Measurements from ENCODE around the gene OR12D3.
"Not testable (repeated sequence)": the region's sequence is repeated elsewhere in the genome, so short reads cannot be mapped to it uniquely, and the experiment has no call there.

The OR12D3 gene

GRCh38 chr6:29375191-29375590 lies at the start of gene OR12D3:
Gene OR12D3, minus strand, starts transcription at chr6:29375291. Its CDS starts 4 bp downstream, at chr6:29375287.
- no peak for DNase-seq

GRCh38 chr6:29424575-29424974 lies 49.5 kb upstream of the OR12D3 start:
- DNase-seq = no peak

GRCh38 chr6:29424168-29424567 lies 49.1 kb upstream of the OR12D3 start:
- no peak for DNase-seq

GRCh38 chr6:29419516-29419915 lies 44.4 kb upstream of the OR12D3 start:
- DNase-seq = no peak

- DNase-seq = no peak
These were observed 39.5 kb upstream of the OR12D3 start, which contains the start of gene OR12D1 for GRCh38 chr6:29414588-29414987. Gene OR12D1, plus strand, starts transcription at chr6:29414928.

- no peak for DNase-seq
These were observed 28.7 kb upstream of the OR12D3 start for GRCh38 chr6:29403801-29404200.

- DNase-seq = no peak
These were observed 24.4 kb upstream of the OR12D3 start for GRCh38 chr6:29399525-29399924.

GRCh38 chr6:29395331-29395730 lies 20.2 kb upstream of the OR12D3 start, which contains the start of gene OR12D2:
Gene OR12D2, plus strand, starts transcription at chr6:29395631. Its CDS starts 1,069 bp downstream, at chr6:29396700.
- no peak for DNase-seq

- no peak for DNase-seq
These were observed 13.4 kb upstream of the OR12D3 start for GRCh38 chr6:29388533-29388932.

- DNase-seq = no peak
These were observed 912 bp upstream of the OR12D3 start for GRCh38 chr6:29376003-29376402.

GRCh38 chr6:29368765-29369164 lies 6.3 kb downstream of the OR12D3 start, which contains the start of gene OR5V1:
Gene OR5V1, minus strand, starts transcription at chr6:29368865. Its CDS starts 12,670 bp downstream, at chr6:29356195.
- DNase-seq = no peak

- no peak for DNase-seq
These were observed 19.5 kb downstream of the OR12D3 start for GRCh38 chr6:29355603-29356002.

- DNase-seq = no peak
These were observed 20.1 kb downstream of the OR12D3 start for GRCh38 chr6:29354980-29355379.

GRCh38 chr6:29349348-29349747 lies 25.7 kb downstream of the OR12D3 start:
- DNase-seq = not testable (repeated sequence)

GRCh38 chr6:29345380-29345779 lies 29.7 kb downstream of the OR12D3 start:
- DNase-seq = no peak

- DNase-seq = no peak
These were observed 38.8 kb downstream of the OR12D3 start for GRCh38 chr6:29336269-29336668.

- DNase-seq = no peak
These were observed 42.4 kb downstream of the OR12D3 start for GRCh38 chr6:29332676-29333075.

GRCh38 chr6:29325777-29326176 lies 49.3 kb downstream of the OR12D3 start:
- DNase-seq = no peak

All from CD4-positive, alpha-beta T cell treated with Interleukin-17A for 4 hours (primary cell).